Hematopoietic multipotent progenitor cell treated with erythropoietin and hydrocortisone succinate and interleukin-3 and kit ligand, for 4 days (in vitro differentiated cells): Measurements from ENCODE around the gene SCFD2.
"Not testable (repeated sequence)": the region's sequence is repeated elsewhere in the genome, so short reads cannot be mapped to it uniquely, and the experiment has no call there.

Experiments
- DNase-seq: peaks from one replicate; pipeline ENCODE4 v3.0.0-alpha.2; 2015

The SCFD2 gene

DNA sequence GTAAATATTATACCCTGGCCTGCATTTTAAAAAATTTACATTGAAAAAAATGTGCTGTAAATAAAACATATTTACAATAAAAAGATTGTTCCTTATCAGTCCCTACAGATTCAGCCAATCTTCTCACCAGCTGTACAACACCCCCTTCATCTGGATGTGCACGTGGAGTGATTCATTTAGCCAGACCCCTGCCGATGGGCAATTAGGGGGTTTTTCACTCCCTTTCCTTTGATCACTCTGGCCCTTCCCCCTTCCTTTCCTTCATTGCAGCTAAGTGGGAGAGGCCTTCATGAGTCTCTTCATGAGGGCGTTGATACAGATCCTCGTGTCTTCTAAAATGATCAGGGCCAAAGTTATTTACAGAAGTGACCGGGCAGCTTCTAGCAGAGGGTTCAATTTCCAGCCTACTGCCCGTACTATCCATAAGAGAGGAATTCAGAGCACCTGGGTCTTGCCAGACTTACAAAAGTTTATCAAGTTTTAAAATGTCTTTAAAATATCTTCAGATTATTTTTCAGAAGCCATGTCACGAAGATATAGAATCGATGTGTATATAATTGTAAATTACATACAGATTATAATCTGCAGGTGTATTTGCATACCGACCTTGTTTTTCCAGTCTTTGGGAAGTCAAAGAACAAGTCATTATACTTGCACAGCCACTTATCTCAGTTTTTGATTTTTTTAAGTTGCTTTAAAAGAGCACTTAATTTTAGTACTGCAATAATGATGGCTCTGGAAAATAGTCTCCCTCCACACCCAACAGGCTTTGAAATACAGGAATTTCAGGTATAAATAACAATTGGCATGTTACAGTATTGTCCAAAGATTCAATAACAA, 525.1 kb downstream of the SCFD2 start:
- no peak for DNase-seq

DNA sequence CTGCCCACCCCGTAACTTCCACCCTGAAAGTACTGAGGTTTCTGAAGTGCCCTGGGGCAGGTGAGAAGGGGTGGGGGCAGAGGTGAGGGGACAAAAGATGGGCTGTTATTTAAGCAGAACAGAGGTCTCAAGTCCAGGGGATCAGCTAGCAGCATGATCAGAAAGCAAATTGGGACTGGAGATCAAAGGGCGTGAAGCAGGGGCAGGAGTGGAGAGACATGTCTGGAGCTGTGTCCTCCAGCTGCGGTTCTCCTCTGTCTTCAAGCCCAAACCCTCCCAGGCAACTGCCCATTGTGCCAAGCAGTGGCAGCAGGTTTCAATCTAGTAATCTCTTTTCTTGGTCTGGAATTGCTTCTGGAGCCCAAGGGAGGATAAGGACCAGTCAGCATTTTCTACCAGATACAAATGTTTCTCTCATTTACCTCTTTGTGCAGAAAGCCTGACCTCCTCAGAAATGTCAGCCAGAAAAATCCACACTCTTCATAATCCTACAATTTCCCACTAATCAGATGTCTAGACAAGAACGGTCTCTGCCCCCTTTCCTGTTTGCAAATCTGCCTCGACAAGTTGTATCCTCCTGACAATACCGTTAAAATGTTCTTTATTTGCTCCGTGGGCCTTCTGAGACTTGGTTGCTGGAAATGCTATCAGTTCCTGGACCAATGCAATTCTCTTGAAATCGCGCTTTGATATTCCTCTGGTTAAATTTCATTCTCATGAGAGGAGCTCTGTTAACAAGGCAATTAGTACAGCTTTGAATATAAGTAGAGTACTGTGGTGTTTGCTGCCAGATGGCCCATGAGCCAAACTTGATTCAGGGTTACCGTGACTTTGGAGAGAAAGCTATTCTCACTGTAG, 526.9 kb downstream of the SCFD2 start:
- DNase-seq, result no peak

DNA sequence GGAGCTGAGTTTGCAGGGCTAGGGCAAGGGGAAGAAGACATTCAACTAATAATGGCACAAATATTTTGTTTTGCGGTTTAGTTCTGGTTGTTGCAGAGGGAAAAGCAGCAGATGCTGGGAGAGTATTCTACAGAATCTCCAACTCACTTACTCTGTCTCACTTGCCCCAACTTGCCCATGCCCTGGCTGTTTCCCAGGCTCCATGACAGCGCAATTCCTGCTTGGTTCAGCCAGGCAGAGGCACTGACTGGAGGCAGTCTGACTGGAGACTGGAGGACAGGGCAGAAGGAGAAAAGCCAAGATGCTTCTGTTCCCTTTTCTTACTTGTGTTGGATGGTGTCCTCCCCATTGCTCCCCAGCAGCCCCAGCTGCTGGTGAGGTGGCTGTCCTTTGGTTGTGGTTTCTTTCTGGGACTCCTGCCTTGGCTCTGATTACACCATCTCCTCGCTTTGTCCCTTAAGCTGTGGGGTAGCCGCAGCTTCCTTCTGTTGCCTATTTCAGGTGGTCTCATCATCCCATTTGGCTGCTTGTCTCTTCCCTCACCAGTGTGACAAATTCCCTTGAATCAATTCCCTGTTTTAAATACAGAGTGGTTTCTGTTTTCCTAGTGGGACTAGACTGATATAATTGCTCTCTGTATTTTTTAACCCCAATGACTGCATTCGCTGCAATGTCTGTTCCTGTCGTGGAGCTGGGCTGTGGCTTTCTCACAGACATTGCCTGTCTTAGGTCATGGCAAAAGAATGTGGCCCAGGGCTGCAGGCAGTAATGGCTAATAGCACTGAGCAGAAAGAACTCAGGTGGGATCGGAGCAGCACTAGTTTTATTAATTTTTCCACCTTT, 527.9 kb downstream of the SCFD2 start:
- no peak for DNase-seq

DNA sequence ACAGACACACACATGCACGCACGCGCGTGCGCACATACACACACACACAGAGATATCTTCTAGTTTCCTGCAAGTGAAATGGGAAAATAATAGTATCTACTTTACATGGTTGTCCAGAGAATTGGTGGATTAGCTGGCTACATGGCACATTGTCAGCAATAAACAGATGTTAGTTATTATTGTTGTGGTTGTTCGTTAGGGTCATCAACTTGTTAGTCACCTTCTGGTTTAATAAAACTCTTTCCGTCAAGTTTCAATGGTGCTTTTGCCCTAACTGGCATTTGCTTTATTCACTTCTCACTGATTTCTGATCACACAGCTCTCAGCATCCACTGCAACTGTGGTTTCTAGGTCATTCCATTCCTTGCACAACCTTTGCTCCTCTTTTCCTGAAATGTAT, 529.2 kb downstream of the SCFD2 start:
- no peak for DNase-seq

DNA sequence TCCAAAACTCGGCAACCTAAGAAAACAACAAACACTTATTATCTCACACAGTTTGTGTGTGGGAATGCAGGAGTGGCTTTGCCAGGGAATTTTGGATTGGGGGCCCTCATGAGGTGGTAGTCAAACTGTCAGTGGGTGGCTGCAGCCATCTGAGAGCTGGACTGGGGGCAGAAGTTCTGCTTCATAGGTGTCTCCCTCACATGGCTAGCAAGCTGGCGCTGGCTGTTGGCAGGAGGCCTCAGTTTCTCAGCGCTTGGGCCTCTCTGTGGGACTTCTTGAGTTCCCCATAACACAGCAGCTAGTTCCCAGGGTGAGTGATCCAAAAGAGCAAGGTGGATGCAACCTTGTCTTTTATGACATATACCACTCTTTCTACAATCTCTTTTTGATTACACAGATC, 529.7 kb downstream of the SCFD2 start:
- DNase-seq, result no peak

DNA sequence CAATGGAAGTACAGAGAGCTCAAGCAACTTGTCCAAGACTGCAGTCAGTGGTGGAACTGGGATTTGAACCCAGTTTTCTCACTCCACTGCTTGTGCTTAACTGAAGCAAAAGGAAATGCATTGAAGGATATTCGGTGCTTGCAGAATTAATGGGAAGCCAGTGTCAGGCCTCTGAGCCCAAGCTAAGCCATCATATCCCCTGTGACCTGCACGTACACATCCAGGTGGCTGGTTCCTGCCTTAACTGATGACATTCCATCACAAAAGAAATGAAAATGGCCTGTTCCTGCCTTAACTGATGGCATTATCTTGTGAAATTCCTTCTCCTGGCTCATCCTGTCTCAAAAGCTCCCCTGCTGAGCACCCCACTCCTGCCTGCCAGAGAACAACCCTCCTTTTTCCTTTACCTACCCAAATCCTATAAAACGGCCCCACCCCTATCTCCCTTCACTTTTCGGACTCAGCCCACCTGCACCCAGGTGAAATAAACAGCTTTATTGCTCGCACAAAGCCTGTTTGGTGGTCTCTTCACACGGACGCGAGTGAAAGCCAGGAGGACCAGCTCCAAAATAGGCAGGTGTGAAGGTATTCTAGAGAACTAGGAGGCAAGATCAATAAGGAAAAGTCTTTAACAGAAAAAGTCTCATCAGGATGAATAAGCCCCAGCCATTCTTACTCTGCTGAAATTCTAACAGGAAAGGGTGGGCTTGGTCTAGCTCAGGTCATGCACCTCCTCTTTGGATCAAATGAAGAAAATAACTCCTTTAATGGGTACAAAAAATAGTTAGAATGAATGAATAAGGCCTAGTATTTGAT, 531.0 kb downstream of the SCFD2 start:
- DNase-seq, result not testable (repeated sequence)

DNA sequence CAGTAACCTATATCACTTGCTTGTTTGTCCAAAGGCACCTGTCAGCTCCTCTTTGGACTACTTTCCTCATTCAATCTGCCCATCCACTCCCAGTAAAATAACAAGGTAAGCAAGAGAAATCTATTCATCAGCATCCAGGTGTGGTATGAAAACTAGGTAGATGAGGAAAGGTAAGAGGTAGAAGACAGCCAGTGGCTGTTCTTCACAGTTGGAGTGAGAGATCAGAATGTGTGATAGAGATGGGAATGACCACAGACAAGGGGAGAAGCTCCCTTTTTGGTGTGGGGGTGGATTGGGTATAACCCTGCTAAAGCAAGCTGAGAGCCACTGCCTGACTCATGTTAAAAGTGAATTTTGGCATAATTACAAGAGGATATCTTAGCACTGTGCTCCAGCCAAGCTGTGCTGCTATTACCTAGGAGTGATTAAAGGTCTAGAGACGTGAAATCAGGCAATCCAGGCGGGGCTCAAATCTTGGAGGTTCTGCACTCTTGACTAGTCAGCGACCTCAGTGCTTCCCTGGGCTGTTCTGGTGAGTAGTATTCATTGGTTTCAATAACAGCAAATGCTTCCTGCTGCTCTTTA, 531.8 kb downstream of the SCFD2 start:
- no peak for DNase-seq

DNA sequence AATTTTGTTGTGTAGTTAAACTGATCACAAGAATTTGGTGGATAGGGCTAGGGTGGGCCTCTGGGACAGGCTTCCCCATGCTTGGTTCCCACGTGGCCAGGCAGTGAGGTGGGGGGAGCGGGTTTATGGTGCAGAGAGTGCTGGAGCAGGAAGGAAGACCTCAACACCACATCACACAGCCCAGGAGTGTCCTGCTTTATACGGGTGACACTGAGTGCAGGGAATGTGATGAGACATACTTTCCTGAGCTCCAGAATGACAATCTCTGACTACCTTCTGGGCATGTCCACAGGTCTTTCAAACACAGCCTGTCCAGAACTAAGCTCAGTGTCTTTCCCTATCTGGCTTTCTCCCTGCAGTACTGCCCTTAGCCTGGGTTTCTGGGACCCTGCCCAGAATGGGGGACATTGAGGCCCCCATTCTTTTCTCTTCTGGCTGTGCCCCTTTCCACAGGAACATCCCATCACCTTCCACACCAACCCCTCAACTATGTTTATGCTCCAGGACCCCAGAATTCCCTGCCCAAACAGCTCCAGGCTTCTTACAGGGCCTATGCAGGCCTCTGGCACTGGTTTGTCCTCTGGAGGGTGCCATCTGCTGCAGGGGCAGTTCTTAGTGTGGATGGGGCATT, 540.3 kb downstream of the SCFD2 start:
- no peak for DNase-seq

DNA sequence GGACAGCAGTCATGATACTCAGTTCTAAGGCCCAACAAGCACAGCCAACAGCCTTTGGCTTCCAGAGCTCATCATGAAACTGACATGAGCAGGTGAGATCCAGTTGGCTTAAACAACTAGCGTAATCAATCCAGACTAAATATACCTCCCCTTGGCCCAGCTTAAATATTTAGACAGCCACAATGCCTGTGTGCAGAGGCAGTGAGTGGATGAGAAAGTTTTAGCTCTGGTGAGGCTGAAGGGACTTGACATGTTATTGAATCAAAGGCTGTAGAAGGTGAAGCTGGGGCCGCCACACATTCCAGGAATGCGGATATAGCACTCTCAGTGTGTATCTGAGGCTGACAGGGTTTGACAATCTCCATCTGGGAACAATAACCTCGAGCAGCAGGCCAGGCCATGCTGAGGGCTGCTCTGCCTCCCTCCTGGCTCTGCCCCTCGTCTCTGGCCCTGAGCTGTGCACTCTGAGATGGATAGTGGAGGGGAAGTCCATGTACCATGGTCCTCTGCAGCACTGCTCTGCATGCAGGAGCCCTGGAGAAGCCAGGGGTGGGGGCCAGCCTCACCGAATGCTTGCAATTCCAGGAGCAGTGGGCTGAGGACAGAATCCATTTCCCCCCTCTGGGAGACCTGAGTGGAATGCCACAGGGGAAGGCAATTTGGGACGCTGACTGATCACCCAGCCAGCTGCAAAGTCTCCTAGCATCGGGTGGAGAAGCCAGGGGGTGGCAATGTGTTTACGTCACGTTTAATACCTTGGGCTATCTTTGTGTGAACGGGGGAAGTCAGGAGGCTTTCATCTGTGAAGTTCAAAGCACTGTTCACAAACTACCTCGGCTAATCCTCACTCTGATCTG, 541.0 kb downstream of the SCFD2 start:
- no peak for DNase-seq

DNA sequence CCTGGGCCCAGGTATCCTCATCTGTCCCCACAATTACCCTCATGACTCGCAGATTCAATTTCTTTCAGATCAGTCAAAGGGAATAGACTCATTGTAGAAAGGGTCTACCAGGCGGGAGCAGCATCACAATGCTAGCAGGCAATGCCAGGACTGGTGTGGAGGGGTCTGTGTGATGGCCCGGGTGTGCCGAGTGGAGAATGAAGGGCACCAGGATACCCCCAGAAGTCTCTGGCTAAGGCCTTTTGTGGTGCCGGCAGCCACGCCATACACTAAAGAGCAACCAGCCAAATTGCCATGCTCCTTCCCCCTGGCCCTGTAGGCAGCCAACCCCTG, 541.6 kb downstream of the SCFD2 start:
- no peak for DNase-seq

DNA sequence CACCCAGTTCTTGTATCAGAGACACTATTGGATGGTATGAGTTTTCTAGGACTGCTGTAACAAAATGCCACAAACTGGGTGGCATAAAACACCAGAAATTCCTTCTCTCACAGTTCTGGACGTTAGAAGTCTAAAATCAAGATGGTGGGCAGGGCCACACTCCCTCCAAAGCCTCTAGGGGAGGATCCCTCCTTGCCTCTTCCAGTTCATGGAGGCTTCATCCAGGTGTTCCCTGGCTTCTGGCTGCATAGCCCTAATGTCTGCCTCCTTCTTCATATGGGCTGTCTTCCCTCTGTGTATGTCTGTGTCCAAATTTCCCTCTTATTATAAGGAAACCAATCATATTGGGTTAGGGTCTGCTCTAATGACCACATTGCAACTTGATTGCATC, 542.2 kb downstream of the SCFD2 start:
- no peak for DNase-seq
